ENCODE data around the gene DENND2D.

DNA sequence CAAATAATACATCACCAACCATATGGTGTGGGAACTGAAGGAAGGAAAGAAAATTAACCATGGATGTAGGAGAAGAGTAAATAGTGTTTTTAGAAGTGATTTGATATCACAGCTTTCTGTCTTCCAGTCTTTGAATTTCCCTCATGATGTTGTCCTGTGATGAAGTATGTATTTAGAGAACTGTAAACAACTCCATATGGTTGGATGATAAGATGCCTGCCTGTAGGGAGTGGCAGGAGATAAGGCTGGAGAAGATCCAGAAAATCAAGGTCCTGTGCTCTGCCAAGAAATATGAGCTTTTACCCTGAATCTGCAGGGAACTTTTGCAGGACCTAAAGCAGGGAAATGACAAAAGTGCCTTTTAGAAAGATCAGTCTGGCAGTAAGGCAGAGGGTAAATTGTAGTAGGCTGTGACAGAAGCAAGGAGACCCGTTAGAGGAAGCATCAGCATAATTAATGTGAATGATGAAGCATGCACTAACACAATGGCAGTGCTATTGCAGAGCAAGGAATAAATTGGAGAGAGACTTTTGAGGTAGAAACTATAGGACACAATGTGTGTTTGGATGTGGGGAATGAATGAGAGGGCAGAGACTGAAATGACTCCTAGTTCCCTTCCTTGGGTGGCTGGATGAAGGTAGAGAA is 38.5 kb downstream of the DENND2D start:
- TF ChIP-seq CTCF (IDR thresholded peaks at IDR 0.05) = no peak
- no peak for TF ChIP-seq POLR2AphosphoS5 (IDR thresholded peaks at IDR 0.05)
- no peak for TF ChIP-seq EP300 (IDR thresholded peaks at IDR 0.05)
- TF ChIP-seq POLR2A (IDR thresholded peaks at IDR 0.05) = no peak
